ENCODE results near the gene CORT. TPM values are rescaled to one million over a fixed set of nuclear protein-coding genes. Genes with fewer than 3 reads are reported as not detected.

Gene CORT
- total and polyA plus RNA-seq, 2 of the 4 experiments (the other 2 are of a cell fraction), result 0.10 TPM; not detected in 1

DNA sequence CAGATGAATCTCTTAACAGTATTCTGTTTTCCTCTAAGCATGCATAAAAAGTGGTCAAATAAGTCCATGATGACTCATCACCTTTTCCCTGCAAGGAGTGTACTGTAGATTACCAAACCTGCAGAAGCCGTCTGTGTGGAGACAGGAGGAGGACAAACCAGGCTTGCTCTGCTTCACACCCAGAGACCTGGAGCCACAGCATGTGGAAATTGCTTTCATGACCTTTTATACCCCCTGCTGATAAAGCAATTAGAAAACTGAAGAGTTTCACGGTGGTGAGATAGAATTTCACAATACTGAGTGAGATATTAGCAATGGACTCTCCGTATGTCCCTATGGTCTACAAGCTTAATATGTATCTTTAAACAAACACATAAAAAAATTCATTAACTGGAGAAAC lies 9.4 kb downstream of the CORT start:
- CTCF ChIA-PET, result no interaction called here
- Histone ChIP-seq H3K36me3 (ENCODE audit: control insufficient read depth, insufficient read depth, low read length) (peaks cover 24% of the 10 kb centered on the region), H2AFZ (replicated peaks; ENCODE audit: low read length, poor library complexity) (no peak overlapping the region), H2BK15ac (ENCODE audit: low read depth, low read length) (no peak overlapping the region), H4K8ac (ENCODE audit: low read depth in 2 of 2, low read length in 2 of 2) (no peak overlapping the region), H3K27me3 (ENCODE audit: control insufficient read depth, insufficient read depth, low read length) (no peaks in the 10 kb centered on the region), H2BK5ac (ENCODE audit: low read depth, low read length, poor library complexity, severe bottlenecking) (no peak overlapping the region), H3K4ac (ENCODE audit: low read depth, low read length) (no peak overlapping the region), H3K27ac (ENCODE audit: insufficient read depth, low read length) (no peak overlapping the region), H3K4me2 (ENCODE audit: low read depth, low read length) (no peak overlapping the region), H2AK5ac (ENCODE audit: low read depth, low read length) (no peak overlapping the region), H3K23ac (ENCODE audit: low read depth, low read length) (no peak overlapping the region), H2BK120ac (ENCODE audit: low read depth, low read length) (no peak overlapping the region), H3K56ac (ENCODE audit: extremely low read depth, insufficient read depth, low read length) (no peak overlapping the region), H4K20me1 (ENCODE audit: insufficient read depth, low read length) (no peaks in the 10 kb centered on the region), H4K91ac (ENCODE audit: insufficient read depth, low read depth, low read length) (no peak overlapping the region), H3K9ac (ENCODE audit: low read depth, low read length) (no peak overlapping the region), H3K4me1 (ENCODE audit: control insufficient read depth, insufficient read depth, low read length) (peaks cover 2% of the 10 kb centered on the region; the same call in 1 of the 2 replicates), H2BK20ac (ENCODE audit: low read depth, low read length) (no peak overlapping the region), H3K9me3 (ENCODE audit: control insufficient read depth, insufficient read depth, low read length) (no peaks in the 10 kb centered on the region), H3K4me3 (ENCODE audit: insufficient read depth, low read depth, low read length) (no peak overlapping the region), H4K5ac (ENCODE audit: low read depth, low read length) (no peak overlapping the region), H2AK9ac (replicated peaks; ENCODE audit: low read depth, low read length, poor library complexity) (no peak overlapping the region), H3K79me1 (ENCODE audit: low read depth in 1 of 2, low read length in 2 of 2) (no peaks in the 10 kb centered on the region; a peak in 1 of 4 replicates), H3K14ac (replicated peaks; ENCODE audit: low read depth, low read length) (no peak overlapping the region), H3K18ac (ENCODE audit: low read depth, low read length) (no peak overlapping the region), H3K9me1 (ENCODE audit: insufficient read depth, low read length) (no peaks in the 10 kb centered on the region; the same call in 1 of the 2 replicates)
- TF ChIP-seq, protein P1, sequence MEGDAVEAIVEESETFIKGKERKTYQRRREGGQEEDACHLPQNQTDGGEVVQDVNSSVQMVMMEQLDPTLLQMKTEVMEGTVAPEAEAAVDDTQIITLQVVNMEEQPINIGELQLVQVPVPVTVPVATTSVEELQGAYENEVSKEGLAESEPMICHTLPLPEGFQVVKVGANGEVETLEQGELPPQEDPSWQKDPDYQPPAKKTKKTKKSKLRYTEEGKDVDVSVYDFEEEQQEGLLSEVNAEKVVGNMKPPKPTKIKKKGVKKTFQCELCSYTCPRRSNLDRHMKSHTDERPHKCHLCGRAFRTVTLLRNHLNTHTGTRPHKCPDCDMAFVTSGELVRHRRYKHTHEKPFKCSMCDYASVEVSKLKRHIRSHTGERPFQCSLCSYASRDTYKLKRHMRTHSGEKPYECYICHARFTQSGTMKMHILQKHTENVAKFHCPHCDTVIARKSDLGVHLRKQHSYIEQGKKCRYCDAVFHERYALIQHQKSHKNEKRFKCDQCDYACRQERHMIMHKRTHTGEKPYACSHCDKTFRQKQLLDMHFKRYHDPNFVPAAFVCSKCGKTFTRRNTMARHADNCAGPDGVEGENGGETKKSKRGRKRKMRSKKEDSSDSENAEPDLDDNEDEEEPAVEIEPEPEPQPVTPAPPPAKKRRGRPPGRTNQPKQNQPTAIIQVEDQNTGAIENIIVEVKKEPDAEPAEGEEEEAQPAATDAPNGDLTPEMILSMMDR (conservative IDR thresholded peaks at IDR 0.05; ENCODE audit: low read depth, low read length), result no peak
- TF ChIP-seq CHD1 (IDR thresholded peaks at IDR 0.05; ENCODE audit: low read depth, low read length), result no peak
- TF ChIP-seq CEBPB (IDR thresholded peaks at IDR 0.05; ENCODE audit: low read depth, low read length), result peak; percentile 62; the same call in 1 of the 2 replicates
- TF ChIP-seq MXI1 (IDR thresholded peaks at IDR 0.05; ENCODE audit: borderline replicate concordance, low read depth, low read length), result no peak
- peak; percentile 94 for TF ChIP-seq FOS (IDR thresholded peaks at IDR 0.05; ENCODE audit: low read depth, low read length)
- TF ChIP-seq, protein P2, sequence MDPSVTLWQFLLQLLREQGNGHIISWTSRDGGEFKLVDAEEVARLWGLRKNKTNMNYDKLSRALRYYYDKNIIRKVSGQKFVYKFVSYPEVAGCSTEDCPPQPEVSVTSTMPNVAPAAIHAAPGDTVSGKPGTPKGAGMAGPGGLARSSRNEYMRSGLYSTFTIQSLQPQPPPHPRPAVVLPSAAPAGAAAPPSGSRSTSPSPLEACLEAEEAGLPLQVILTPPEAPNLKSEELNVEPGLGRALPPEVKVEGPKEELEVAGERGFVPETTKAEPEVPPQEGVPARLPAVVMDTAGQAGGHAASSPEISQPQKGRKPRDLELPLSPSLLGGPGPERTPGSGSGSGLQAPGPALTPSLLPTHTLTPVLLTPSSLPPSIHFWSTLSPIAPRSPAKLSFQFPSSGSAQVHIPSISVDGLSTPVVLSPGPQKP (IDR thresholded peaks at IDR 0.05; ENCODE audit: borderline replicate concordance, low read depth, low read length), result no peak
- peak; percentile 79 for TF ChIP-seq MAFK (IDR thresholded peaks at IDR 0.05; ENCODE audit: low read depth, low read length)
- TF ChIP-seq BHLHE40 (IDR thresholded peaks at IDR 0.05; ENCODE audit: low read depth, low read length), result peak; percentile 18; the same call in 1 of the 2 replicates
- TF ChIP-seq NFE2L2 (IDR thresholded peaks at IDR 0.05; ENCODE audit: low read depth, low read length), result peak; percentile 79
- no peak for TF ChIP-seq MAZ (IDR thresholded peaks at IDR 0.05; ENCODE audit: borderline replicate concordance, low read depth, low read length)
- 100% methylated on average over 1 of the region's 3 CpGs; no CpG with 5 or more reads in 1 of the 2 experiments for WGBS, 2 experiments (ENCODE audit: extremely low coverage in 2 of 2, insufficient read length in 1 of 2)
- peak; percentile 80 for DNase-seq
- intact Hi-C loops (cut with micrococcal nuclease), result no loop called here
- ATAC-seq (ENCODE audit: low read depth), result peak; percentile 94
- in situ Hi-C loops (cut with MboI; ENCODE audit: low sequenced_read_pairs), result no loop called here
- dilution Hi-C loops (cut with HindIII; ENCODE audit: low sequenced_read_pairs, unreplicated experiment), result no loop called here
- no TSS peak for BruUV-seq (replicated peaks)
- POLR2A ChIA-PET (ENCODE audit: unreplicated experiment), result no interaction called here
